BLaER1 treated with 17β-estradiol and CSF1 and Interleukin-3, amounts not matched to agents 10 nM and 100 nM (cell line): ENCODE measurements around the gene NEAT1.
A peak's percentile ranks its signal among the peaks of the same experiment; 100 is the strongest.

Experiments
- H3K27ac ChIP-seq, 11 experiments: shearing (Covaris generic); formaldehyde crosslinking; 2 replicates each; pipeline ENCODE4 v1.8.1; 2022
- H3K27me3 ChIP-seq, 11 experiments: shearing (Covaris generic); formaldehyde crosslinking; 2 replicates each; pipeline ENCODE4 v1.8.1; 2022
- H3K36me3 ChIP-seq, 11 experiments: shearing (Covaris generic); formaldehyde crosslinking; 2 replicates each; pipeline ENCODE4 v1.8.1; 2022
- H3K4me1 ChIP-seq, 10 experiments: shearing (Covaris generic); formaldehyde crosslinking; 2 replicates each; pipeline ENCODE4 v1.8.1; 2022
- H3K4me2 ChIP-seq, 11 experiments: shearing (Covaris generic); formaldehyde crosslinking; 2 replicates each; pipeline ENCODE4 v1.8.1; 2022
- H3K4me3 ChIP-seq, 10 experiments: shearing (Covaris generic); formaldehyde crosslinking; 2 replicates each; pipeline ENCODE4 v1.8.1; 2022
- H3K9ac ChIP-seq, 11 experiments: shearing (Covaris generic); formaldehyde crosslinking; 2 replicates each; pipeline ENCODE4 v1.8.1; 2022
- H3K9me3 ChIP-seq, 11 experiments: shearing (Covaris generic); formaldehyde crosslinking; replicated peaks in 1 of 11; 2 replicates each; pipeline ENCODE4 v1.8.1; 2022
- H4K20me1 ChIP-seq, 11 experiments: shearing (Covaris generic); formaldehyde crosslinking; 2 replicates each; pipeline ENCODE4 v1.8.1; 2022
- Cebpa-rat ChIP-seq, 11 experiments: shearing (Covaris generic); IDR thresholded peaks; 2 replicates each; pipeline ENCODE4 v1.8.1; 2022

The NEAT1 gene

GRCh38 chr11:65489035-65489705, 66.6 kb downstream of the NEAT1 start:
- H4K20me1 ChIP-seq, result no peaks in the 10 kb centered on the region
- no peaks in the 10 kb centered on the region for H3K9me3 ChIP-seq
- no peak for TF ChIP-seq Cebpa-rat (IDR thresholded peaks at IDR 0.05)
- H3K36me3 ChIP-seq, result no peaks in the 10 kb centered on the region
- peaks cover 75 to 97% (median 93%) of the 10 kb centered on the region in 10 experiments for H3K4me1 ChIP-seq
- peak overlapping the region; percentile 73 to 86 (median 80) for H3K9ac ChIP-seq
- peak overlapping the region; percentile 88 to 97 (median 95) for H3K4me2 ChIP-seq
- peak overlapping the region; percentile 84 to 100 (median 100); a peak in 21 of 22 replicates for H3K27ac ChIP-seq
- no peaks in the 10 kb centered on the region for H3K27me3 ChIP-seq
- peak overlapping the region in 2 of 10 experiments; percentile 39 to 45; a peak in 4 of 20 replicates for H3K4me3 ChIP-seq

DNA sequence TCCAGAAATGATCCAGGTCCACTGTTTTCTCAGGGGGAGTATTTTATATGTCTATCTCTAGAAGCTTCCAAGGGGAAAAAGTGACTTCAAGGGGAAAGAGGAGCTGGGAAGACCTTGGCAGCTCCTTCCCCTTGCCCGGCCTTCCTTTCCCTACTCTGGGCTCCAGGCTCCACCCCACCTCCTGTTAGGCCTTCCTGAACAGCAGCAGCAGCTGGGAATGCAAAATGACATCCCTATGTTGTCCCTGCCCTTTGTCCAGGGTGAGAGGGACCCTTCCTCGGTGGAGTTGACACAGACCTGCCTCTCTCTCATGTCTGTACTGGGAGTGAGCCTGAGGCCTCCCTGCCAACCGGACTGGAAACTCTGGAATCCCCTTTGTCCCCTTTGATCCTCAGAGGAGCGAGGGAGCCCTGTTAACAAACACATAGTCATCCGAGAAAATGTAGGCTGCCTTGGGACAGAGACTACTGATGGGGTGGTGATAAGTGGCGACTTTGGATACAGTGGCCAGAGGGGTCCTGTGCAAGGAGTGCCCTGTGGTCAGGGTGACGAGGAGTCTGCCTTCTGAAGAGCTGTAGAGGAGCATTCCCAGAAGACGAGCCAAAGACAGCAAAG, 67.2 kb downstream of the NEAT1 start:
- Histone ChIP-seq H3K36me3 (no peaks in the 10 kb centered on the region), H3K27me3 (no peaks in the 10 kb centered on the region), H3K4me3 (peak overlapping the region in 3 of 10 experiments; percentile 4 to 14 (median 9); a peak in 4 of 20 replicates), H3K9ac (peak overlapping the region; percentile 73 to 86 (median 80)), H3K27ac (peak overlapping the region; percentile 84 to 100 (median 100)), H3K9me3 (no peaks in the 10 kb centered on the region), H3K4me1 (peaks cover 81 to 99% (median 97%) of the 10 kb centered on the region in 10 experiments), H3K4me2 (peak overlapping the region; percentile 88 to 97 (median 95)), H4K20me1 (no peaks in the 10 kb centered on the region)
- no peak for TF ChIP-seq Cebpa-rat (IDR thresholded peaks at IDR 0.05)

DNA sequence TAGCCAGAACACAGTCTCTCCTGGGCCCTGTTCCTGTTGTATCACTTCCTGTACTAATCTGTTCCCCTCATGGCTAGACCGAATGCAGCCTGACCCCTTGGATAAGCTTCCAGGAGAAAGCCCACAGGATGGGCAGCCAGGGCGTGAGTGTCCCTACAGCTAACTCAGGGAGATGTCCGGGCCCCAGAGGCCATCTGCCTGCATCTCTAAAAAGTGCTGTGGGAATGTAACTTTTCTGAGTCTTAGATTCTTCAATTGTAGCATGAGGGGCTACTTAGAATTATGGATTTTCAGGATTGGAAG, 68.5 kb downstream of the NEAT1 start:
- Histone ChIP-seq H3K4me1 (peaks cover 94 to 99% (median 97%) of the 10 kb centered on the region in 10 experiments), H3K4me3 (peak overlapping the region in 5 of 10 experiments; percentile 26 to 55 (median 34); a peak in 8 of 20 replicates), H3K9me3 (no peaks in the 10 kb centered on the region), H3K36me3 (no peaks in the 10 kb centered on the region), H3K27me3 (no peaks in the 10 kb centered on the region), H3K27ac (peak overlapping the region; percentile 84 to 100 (median 100)), H3K9ac (peak overlapping the region; percentile 73 to 86 (median 80)), H4K20me1 (no peaks in the 10 kb centered on the region), H3K4me2 (peak overlapping the region; percentile 88 to 97 (median 95))
- TF ChIP-seq Cebpa-rat (IDR thresholded peaks at IDR 0.05), result no peak

GRCh38 chr11:65491614-65492386, 69.2 kb downstream of the NEAT1 start:
- Histone ChIP-seq H3K36me3 (no peaks in the 10 kb centered on the region), H3K4me2 (peak overlapping the region; percentile 88 to 97 (median 95)), H3K4me3 (peak overlapping the region in 9 of 10 experiments; percentile 4 to 55 (median 33); a peak in 15 of 20 replicates)

DNA sequence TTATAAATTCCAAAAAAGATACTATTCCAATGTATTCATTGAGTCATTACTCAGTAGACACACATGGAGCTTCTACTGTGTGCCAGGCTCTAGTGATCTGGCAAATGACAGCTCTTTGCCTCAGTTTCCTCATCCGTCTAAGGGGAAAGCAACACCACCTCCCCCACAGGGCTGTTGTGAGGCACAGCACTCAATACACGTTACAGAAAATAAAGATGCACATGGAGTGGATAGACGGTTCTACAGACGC, 69.7 kb downstream of the NEAT1 start:
- peak overlapping the region in 9 of 10 experiments; percentile 7 to 55 (median 33); a peak in 16 of 20 replicates for H3K4me3 ChIP-seq
- TF ChIP-seq Cebpa-rat (IDR thresholded peaks at IDR 0.05), result no peak

More at GRCh38 chr11:65491614-65492386, 69.2 kb downstream of the NEAT1 start:
- H3K27ac ChIP-seq, result peak overlapping the region; percentile 84 to 100 (median 100)
- no peaks in the 10 kb centered on the region for H4K20me1 ChIP-seq
- no peaks in the 10 kb centered on the region for H3K27me3 ChIP-seq
- peak overlapping the region; percentile 73 to 86 (median 80) for H3K9ac ChIP-seq
- H3K9me3 ChIP-seq, result no peaks in the 10 kb centered on the region
- peaks cover 94 to 99% (median 97%) of the 10 kb centered on the region in 10 experiments for H3K4me1 ChIP-seq
- TF ChIP-seq Cebpa-rat (IDR thresholded peaks at IDR 0.05), result peak in 6 of 11 experiments; percentile 65 to 89 (median 76); a peak in 10 of 22 replicates

DNA sequence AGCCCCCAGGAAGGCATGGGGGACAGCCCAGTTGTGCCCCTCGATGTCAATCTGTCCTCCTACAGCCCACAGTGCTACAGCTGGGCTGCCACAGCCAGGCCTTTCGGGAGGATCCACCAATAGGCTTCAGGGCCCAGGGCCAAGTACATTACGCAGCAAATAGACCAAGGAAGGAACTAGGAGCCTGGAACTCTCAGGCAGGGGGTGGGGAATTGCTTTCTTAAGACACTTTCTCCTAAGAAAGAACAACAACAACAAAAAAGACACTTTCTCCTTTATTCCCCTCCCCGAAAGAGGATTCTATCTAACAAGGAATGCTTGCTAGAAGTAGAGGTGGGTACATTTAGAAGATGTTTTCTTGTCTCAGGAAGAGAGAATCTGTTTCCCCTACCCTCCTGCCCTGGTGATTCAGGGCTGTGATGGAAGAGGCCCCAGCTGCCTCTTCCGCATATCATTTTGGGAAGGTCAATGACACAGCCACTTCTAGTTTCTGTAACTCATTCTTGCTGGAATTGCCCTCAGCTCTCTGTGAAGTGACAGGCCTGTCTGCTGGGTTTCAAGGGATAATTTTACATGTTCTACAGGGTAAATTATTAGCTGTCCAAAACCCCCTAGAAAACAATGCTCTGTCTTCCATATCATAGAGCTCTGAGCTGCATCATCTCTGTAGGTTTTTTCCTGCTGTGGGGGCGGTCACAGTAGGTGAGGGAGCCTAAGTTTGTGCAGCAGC, 70.2 kb downstream of the NEAT1 start:
- no peak for TF ChIP-seq Cebpa-rat (IDR thresholded peaks at IDR 0.05)
- H3K4me3 ChIP-seq, result peak overlapping the region; percentile 7 to 55 (median 38); a peak in 16 of 20 replicates
- H3K27me3 ChIP-seq, result no peaks in the 10 kb centered on the region
- H3K4me2 ChIP-seq, result peak overlapping the region; percentile 88 to 97 (median 95)
- H3K36me3 ChIP-seq, result no peaks in the 10 kb centered on the region
- peaks cover 87 to 93% (median 91%) of the 10 kb centered on the region in 10 experiments for H3K4me1 ChIP-seq
- H4K20me1 ChIP-seq, result no peaks in the 10 kb centered on the region
- peak overlapping the region; percentile 84 to 100 (median 100) for H3K27ac ChIP-seq
- H3K9ac ChIP-seq, result peak overlapping the region; percentile 73 to 86 (median 80)
- H3K9me3 ChIP-seq, result no peaks in the 10 kb centered on the region

More for the DNA sequence above, 69.7 kb downstream of the NEAT1 start:
- no peaks in the 10 kb centered on the region for H4K20me1 ChIP-seq
- no peaks in the 10 kb centered on the region for H3K36me3 ChIP-seq
- no peaks in the 10 kb centered on the region for H3K9me3 ChIP-seq
- no peaks in the 10 kb centered on the region for H3K27me3 ChIP-seq
- H3K4me1 ChIP-seq, result peaks cover 90 to 98% (median 94%) of the 10 kb centered on the region in 10 experiments
- peak overlapping the region; percentile 84 to 100 (median 100) for H3K27ac ChIP-seq
- H3K9ac ChIP-seq, result peak overlapping the region; percentile 73 to 86 (median 80)
- H3K4me2 ChIP-seq, result peak overlapping the region; percentile 88 to 97 (median 95)

DNA sequence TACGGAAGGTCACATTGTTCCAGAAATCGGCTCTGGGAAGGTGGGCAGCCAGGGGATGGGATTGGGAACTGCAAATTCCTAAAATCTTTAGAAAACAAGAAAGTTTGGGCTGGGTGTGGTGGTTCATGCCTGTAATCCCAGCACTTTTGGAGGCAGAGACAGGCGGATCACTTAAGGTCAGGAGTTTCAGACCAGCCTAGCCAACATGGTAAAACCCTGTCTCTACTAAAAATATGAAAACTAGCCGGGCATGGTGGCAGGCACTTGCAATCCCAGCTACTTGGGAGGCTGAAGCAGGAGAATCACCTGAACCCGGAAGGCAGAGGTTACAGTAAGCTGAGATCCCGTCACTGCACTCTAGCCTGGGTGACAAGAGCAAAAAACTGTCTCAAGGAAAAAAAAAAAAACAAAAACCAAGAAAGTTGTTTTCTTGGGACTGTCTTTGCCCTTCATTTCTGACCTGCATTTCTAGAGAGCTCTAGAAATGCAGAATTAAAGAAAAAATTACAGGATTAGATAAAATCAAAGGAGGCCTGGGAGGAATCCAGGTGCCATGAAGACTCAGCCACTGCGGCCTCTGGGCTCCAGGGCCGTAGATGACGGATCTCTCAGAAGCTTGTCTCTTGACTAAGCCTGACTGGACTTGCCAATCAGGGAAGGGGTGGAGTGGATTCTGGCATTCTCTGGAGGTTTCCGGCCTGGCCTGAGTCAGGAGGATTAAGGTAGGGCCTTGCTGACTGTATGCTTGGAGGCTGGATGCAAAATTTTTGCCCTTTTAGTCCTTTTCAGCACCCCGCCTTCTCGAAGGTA, 71.0 kb downstream of the NEAT1 start:
- Histone ChIP-seq H3K9ac (peak overlapping the region; percentile 73 to 86 (median 80)), H3K27me3 (no peaks in the 10 kb centered on the region), H3K4me3 (peak overlapping the region; percentile 7 to 55 (median 38); a peak in 16 of 20 replicates), H3K4me1 (peaks cover 79 to 93% (median 89%) of the 10 kb centered on the region in 10 experiments), H3K36me3 (no peaks in the 10 kb centered on the region), H3K27ac (peak overlapping the region; percentile 84 to 100 (median 100)), H3K9me3 (no peaks in the 10 kb centered on the region), H3K4me2 (peak overlapping the region; percentile 88 to 97 (median 95)), H4K20me1 (no peaks in the 10 kb centered on the region)
- TF ChIP-seq Cebpa-rat (IDR thresholded peaks at IDR 0.05), result no peak
